ENCODE measurements around the gene KIF12. TPM values are rescaled to one million over a fixed set of nuclear protein-coding genes. Genes with fewer than 3 reads are reported as not detected.

Gene KIF12
- polyA plus RNA-seq, 3 donors = not detected

GRCh38 chr9:114132550-114132918 is 33.4 kb upstream of the KIF12 start:
- no peak for DNase-seq
- TF ChIP-seq CTCF (IDR thresholded peaks at IDR 0.05) = no peak
- H3K36me3 Mint-ChIP-seq = no peaks in the 10 kb centered on the region
- WGBS (ENCODE audit: insufficient coverage) = 96% methylated on average over 7 of the region's 7 CpGs
- Histone ChIP-seq H3K36me3 (replicated peaks in 1 of 2; ENCODE audit: control insufficient read depth in 1 of 2, insufficient read depth in 2 of 2, low read length in 2 of 2) (no peaks in the 10 kb centered on the region), H3K27me3 (ENCODE audit: control insufficient read depth in 2 of 2, insufficient read depth in 2 of 2, low read length in 2 of 2) (no peaks in the 10 kb centered on the region), H3K9ac (ENCODE audit: insufficient read depth, low read length, poor library complexity, severe bottlenecking) (no peak overlapping the region), H3K9me3 (replicated peaks in 1 of 2; ENCODE audit: control insufficient read depth in 1 of 2, insufficient read depth in 1 of 2, low read length in 2 of 2) (peaks cover 4 to 7% of the 10 kb centered on the region in 2 donors), H2AFZ (ENCODE audit: insufficient read depth, low read depth, low read length, poor library complexity, severe bottlenecking) (no peak overlapping the region), H3K4me2 (replicated peaks; ENCODE audit: extremely low read depth, low read length, poor library complexity, severe bottlenecking) (no peak overlapping the region), H3K27ac (ENCODE audit: low read depth in 1 of 2, low read length in 2 of 2) (no peak overlapping the region), H3K79me2 (ENCODE audit: insufficient read depth, low read length) (no peaks in the 10 kb centered on the region), H3K4me3 (replicated peaks in 1 of 3; ENCODE audit: low read depth in 2 of 3, low read length in 3 of 3) (no peak overlapping the region), H4K20me1 (ENCODE audit: insufficient read depth, low read length) (no peaks in the 10 kb centered on the region), H3K4me1 (ENCODE audit: control insufficient read depth in 1 of 2, insufficient read depth in 2 of 2, low read length in 2 of 2) (no peaks in the 10 kb centered on the region)
- no peaks in the 10 kb centered on the region for H3K4me1 Mint-ChIP-seq
- intact Hi-C loops (cut with micrococcal nuclease) = no loop called here
- H3K27ac Mint-ChIP-seq = no peak overlapping the region
- H3K27me3 Mint-ChIP-seq (ENCODE audit: low read depth in 3 of 3) = peaks cover 7 to 17% (median 13%) of the 10 kb centered on the region in 3 donors
- H3K9me3 Mint-ChIP-seq = peaks cover 3 to 9% (median 7%) of the 10 kb centered on the region in 7 donors
- no peak overlapping the region for H3K4me3 Mint-ChIP-seq

- Histone ChIP-seq H3K4me3 (replicated peaks in 1 of 3; ENCODE audit: low read depth in 2 of 3, low read length in 3 of 3) (no peak overlapping the region), H3K27ac (ENCODE audit: low read depth in 1 of 2, low read length in 2 of 2) (no peak overlapping the region), H4K20me1 (ENCODE audit: insufficient read depth, low read length) (no peaks in the 10 kb centered on the region), H3K27me3 (ENCODE audit: control insufficient read depth in 2 of 2, insufficient read depth in 2 of 2, low read length in 2 of 2) (no peaks in the 10 kb centered on the region), H3K4me2 (replicated peaks; ENCODE audit: extremely low read depth, low read length, poor library complexity, severe bottlenecking) (no peak overlapping the region), H3K79me2 (ENCODE audit: insufficient read depth, low read length) (no peaks in the 10 kb centered on the region), H3K9ac (ENCODE audit: insufficient read depth, low read length, poor library complexity, severe bottlenecking) (no peak overlapping the region), H3K9me3 (replicated peaks in 1 of 2; ENCODE audit: control insufficient read depth in 1 of 2, insufficient read depth in 1 of 2, low read length in 2 of 2) (peaks cover 9 to 12% of the 10 kb centered on the region in 2 donors), H3K36me3 (replicated peaks in 1 of 2; ENCODE audit: control insufficient read depth in 1 of 2, insufficient read depth in 2 of 2, low read length in 2 of 2) (no peaks in the 10 kb centered on the region), H2AFZ (ENCODE audit: insufficient read depth, low read depth, low read length, poor library complexity, severe bottlenecking) (no peak overlapping the region), H3K4me1 (ENCODE audit: control insufficient read depth in 1 of 2, insufficient read depth in 2 of 2, low read length in 2 of 2) (no peaks in the 10 kb centered on the region)
- TF ChIP-seq CTCF (IDR thresholded peaks at IDR 0.05) = no peak
- WGBS (ENCODE audit: insufficient coverage) = 96% methylated on average over 4 of the region's 10 CpGs
- H3K9me3 Mint-ChIP-seq = peaks cover 7 to 14% (median 13%) of the 10 kb centered on the region in 7 donors
- no peak overlapping the region for H3K4me3 Mint-ChIP-seq
- peaks cover 5 to 16% (median 13%) of the 10 kb centered on the region in 3 donors for H3K27me3 Mint-ChIP-seq (ENCODE audit: low read depth in 3 of 3)
- no peaks in the 10 kb centered on the region for H3K36me3 Mint-ChIP-seq
- DNase-seq = no peak
- intact Hi-C loops (cut with micrococcal nuclease) = no loop called here
- H3K27ac Mint-ChIP-seq = no peak overlapping the region
- no peaks in the 10 kb centered on the region for H3K4me1 Mint-ChIP-seq
These were observed 32.9 kb upstream of the KIF12 start for GRCh38 chr9:114131808-114132549.
